Daoy (cell line): ENCODE data around the gene CAMK1G. TPM values are rescaled to one million over a fixed set of nuclear protein-coding genes. Genes with fewer than 3 reads are reported as not detected.
A peak's percentile ranks its signal among the peaks of the same experiment; 100 is the strongest.

Experiments
- DNase-seq: peaks from one replicate; pipeline ENCODE4 v3.0.0-alpha.2; 2015; ENCODE audit warnings: low read depth
- total RNA-seq: library from RNA; depleted of rRNA; stranded (reverse); fragments of >200 nt; shearing (Covaris generic); gene quantifications from 2 replicates; pipeline ENCODE4 v1.2.3, GENCODE V29; 2014

The CAMK1G gene
- total RNA-seq, 1 experiment from 2014 or later = not detected

DNA sequence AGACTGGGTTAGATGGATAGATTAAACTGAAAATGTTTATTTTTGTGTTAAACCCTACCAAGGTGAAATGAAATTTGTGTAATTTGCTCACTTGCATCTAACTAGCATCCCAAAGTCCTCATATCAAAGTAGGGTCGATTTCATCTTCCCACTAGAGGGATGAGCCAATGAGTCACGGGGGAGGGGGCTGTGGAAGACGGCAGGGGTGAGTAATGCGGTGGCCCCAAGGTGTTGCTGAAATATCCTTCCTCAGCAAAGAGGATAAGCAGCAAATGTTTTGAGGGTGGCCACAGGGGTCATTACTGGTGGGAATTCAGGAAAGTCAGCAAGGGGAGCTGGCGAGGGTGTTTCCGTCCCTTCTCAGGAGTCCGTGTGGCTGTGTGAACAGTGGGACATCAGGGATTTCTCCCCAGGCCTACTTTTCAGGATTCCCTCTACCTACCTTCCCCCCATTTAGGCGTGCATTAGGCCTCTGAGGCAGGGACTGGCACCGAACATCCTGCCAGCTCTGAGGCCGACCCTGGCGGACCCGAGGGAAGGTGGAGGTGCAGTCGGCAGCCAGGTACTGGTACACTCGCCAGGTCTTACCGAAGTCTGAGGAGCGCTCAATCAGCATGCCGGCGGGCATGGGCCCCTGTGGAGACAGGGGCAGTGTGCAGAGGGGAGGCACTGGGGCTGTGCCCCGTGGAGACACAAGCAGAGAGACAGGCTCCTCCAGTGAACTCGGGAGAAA lies 50.7 kb downstream of the CAMK1G start:
- no peak for DNase-seq

DNA sequence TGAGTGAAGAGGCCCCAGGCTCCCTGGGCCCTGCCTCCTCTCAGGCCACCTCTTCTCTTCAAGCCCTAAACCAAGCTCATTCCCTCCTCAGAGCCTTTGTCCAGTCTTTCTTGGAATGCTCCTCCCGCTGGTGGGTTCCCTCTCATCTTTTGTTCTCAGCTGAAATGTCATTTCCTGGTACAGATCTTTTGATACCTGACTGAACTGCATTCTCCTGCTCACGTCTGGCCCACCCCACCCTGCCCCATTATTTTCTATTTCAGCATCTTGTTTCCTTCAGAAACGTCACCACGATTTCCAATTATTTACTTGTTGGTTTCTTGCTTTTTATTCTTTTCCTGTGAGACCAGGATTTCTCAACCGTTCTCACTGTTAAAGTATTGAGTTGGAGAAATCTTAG lies 52.3 kb downstream of the CAMK1G start:
- DNase-seq = no peak

DNA sequence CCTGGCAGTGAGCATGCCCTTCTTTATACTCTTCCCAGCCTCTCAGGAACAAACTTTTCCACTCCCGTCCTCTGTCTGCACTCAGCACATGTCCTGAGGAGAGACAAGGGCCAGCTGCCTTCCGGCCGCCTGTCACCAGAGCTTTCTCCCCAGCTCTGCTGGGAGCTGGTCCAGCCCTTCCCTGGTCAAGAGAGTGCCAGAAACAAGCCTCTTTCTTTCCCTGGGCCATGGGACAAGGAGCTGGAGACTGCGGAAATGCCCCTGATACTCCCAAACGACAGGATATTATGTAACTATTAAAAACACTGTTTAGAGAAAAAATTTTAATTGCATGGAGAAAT lies 58.3 kb downstream of the CAMK1G start:
- no peak for DNase-seq

DNA sequence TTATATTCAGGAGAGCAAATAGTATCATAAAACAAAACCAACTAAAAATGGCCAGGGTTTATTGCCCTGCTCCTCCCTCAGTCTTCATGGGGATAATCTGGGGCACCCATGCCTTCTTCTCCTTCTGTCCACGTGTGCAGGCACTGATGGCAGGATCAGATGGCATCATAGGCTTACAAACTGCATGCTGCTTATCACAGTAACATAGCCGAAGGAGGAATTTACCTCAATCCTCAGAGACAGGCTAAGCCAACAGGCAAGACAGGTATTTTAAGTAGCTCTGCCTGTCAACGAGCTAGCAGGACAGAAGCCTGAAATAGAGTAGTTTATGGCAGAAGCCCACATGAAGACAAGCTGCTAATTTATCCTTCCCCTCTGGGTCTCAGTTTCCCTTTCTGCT lies 59.3 kb downstream of the CAMK1G start:
- DNase-seq = no peak

DNA sequence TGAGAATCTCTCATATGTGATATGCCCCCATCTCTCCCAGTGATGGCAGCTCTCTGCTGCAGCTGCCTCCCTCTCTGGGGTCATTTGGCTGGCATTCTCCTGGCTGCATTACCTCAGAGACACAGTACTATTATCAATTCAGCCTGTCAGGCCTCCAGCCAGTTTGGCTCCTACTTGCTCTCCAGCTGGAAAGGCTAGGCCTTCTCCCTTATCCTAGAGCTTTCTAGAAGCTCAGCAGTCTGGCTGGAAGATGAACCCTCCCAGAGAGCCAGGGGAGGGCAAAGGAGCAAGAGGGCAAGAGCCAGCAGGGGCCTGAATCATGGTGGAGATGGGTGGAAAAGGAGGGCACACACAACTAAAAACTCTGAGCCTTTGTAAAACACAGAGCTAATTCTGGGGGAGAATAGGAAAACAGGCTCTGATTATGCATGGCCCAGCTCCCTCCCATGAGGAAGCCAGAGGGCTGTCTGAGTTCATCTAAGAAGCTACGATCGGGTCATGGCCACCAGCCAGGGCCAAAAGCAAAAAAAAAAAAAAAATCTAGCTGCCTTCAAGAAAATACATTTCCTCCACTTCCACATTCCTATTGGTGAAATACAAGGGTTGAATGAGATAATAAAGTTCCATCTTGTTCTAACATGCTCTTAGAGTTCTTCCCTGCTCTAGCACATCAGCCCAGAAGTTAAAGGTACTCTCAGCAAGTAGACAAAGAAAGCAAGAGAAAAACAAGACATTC lies 59.9 kb downstream of the CAMK1G start:
- DNase-seq = no peak

DNA sequence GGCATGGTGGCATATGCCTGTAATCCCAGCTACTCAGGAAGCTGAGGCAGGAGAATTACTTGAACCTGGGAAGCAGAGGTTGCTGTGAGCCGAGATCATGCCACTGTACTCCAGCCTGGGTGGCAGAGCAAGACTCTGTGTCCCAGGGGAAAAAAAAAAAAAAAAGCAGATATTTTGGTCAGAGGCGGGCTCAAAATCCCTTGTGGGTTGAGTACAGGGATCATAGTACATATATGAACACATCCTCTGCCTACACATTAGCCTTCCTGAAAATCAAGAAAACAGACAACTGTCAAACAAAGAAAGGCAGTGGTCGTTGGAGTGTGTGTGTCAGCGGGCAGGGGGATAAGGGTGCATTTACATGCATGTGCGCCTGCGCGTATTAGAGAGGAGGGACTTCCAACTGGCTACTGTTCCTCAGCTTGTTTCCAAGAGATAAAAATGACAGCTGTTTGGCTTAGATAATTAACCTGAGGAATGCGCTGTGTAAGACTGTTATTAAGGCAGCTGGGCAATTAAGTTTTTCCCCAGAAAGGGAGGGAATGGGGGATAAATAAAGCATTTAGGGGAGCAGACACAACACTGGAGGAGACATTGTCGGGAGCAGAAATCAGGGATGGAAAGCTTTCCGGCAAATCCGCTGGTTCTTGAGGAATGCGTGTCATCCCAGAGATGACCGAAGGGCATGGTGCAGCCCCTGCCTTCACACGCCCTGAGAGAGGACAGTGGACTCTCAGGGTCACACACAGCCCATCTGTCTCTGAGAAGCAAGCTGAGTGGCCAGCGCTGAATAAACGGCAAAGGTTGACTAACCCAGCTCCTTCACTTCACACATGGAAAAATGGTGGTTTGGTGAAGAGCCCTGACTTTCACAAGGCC lies 62.3 kb downstream of the CAMK1G start:
- DNase-seq = no peak

DNA sequence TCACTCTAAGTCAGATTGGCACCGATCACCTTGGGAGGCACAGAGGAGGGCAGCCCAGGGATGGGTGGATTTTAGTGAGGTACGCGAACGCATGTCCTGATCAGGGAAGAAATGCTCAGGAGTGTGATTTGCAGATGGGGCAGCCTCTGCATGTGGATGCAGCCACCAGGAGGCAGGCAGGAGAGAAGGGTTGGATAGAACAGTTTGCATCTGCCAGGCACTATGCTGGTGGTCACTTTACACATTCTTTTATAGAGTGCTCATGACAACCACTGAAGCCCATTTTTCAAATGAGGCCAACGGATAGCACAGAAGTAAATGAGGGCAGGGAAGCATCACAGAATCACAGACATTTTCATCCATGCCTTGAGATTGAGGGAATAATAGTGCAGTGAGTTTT lies 63.0 kb downstream of the CAMK1G start:
- peak; percentile 78 for DNase-seq

DNA sequence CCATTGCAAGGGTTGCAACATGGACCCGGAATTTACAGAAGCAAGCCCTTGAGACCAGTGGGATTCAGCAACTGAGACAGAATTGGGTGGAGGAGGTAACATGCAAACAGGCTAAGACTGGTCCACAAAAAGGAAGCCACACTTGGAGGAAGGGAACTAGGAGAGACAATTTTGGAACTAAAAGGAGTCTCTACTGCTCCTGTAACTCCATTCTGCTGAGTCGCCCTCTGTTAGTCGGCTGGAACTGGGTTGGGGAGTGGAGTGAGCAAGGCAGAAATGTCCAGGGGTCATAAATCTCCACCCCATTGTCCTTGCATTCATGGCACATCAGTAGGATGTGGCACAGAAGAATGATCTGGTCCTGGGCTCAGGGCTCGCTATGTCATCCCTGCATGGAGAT lies 63.6 kb downstream of the CAMK1G start:
- no peak for DNase-seq

DNA sequence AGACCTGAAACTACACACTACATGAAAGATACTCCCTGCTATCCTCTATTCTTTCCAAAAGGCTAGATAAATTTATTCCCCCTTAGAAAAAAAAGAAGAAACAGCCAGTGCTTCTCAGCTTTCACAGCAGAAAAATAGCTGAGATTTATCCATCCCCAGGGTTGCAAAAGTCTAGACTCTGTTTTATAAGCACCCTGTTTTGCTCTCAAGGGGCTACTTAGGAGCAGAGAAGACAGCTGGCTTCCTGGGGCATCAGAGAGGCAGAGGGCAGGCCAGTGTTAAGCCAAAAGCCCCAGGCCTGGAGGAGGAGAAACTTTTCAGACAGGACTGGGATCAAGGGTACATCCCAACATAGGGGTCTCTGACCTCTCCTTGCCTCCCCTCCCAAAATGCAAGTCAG lies 64.8 kb downstream of the CAMK1G start:
- DNase-seq = no peak

DNA sequence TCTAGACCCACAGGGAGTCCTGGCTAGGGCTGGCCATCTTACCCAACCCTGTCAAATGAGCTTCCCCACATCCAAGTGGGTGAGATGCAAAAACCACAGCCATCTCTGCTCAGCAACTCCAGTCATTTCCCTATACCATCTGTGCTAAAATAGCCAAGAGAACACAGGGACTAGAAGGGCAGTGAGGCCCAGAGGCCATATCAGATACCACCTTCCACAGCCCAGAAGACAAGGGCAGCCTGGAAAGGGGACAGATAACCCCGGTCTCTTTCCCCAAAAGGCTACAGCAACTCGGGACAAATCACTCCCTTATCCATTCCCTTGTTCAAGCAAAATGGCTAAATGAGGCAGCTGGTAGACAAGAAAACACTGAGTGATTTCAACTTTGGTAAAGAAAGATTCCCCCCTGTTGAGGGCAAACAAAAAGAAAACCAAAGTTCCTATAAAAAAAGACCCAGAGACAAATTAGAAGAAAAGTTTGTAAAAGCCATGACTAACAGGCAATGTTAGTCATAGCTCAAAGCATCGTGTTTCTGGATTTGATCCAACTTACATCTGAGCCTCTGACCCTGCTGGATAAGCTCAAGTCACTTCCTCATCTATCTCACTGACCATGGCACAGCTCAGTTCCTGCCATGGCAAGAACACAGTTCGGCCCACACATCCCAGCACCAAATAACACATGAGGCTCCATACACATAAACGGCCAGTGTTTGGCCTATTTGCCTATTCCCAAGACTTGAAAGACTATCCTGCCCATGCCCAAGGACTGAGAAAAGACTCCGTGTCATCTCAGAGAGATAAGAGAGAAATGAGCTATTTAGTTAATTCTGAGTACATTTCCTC lies 65.6 kb downstream of the CAMK1G start:
- peak; percentile 90 for DNase-seq

DNA sequence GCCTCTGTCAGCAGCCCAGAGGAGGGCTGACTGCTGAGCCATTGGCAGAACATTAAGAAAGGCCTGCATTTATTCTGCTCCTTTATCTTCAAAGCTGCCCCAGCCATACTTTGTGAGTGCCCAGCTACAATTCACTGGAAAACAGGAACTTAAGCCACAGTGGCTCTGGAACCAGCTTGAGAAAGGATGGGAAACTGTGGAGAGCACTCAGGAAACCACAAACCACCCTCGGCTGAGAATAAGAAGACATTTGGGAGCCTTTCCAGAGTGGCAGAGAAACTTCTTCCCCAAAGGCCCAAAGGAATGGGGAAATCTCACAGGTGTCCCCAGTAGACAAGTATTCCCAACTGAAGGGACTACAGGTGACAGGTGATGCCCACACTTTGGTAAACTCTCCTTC lies 66.9 kb downstream of the CAMK1G start:
- DNase-seq = peak; percentile 64

DNA sequence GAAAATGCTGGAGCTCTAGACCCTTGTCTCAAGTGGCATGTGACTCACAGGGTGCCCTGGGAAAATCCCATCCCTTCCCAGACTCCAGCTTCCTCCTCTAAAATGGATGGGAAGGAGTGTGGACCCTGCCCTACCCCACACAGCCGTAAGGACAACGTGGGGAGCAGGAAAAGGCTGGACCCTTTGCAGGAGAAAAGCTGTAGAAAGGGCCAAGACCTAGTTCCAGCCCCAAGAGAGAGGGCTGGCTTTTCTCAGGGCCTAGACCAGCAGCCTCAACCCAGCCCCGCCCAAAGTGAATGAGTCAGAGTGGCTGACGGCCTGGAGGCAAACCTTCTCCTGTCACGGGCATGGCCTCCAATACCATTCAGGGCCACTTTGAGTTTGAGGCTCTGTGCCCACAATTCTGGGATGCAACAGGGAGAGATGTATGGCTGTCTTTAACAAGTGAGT lies 67.6 kb downstream of the CAMK1G start:
- DNase-seq = peak; percentile 94

DNA sequence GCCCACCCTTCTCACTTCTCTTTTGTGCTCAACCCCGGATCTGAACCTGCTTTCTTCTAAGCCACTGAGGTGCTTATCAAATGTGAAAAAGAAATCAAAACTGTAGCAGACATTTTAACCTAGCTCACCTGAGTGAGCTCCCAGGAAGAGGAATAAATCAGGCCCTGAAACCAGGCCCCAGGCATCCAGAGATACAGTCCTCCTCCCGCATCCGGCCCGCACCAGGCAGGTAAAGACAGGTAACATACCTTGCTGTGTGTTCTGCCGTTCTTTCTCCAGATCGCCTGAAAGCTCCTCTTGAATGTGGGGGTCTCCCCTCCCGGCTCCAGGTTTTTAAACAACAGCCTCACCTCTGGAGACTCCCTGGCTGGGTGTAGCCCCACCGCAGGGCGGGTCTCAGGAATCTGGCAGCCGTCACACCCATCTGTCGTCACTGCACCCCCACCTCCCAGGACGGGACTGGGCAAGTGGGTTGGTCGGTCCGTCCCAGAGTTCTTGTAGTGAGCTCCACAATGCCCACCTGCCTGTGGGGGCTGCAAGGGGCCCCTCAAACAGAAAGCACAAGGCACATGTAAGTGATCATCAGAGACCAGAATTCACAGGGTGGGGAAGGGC lies 68.7 kb downstream of the CAMK1G start, which contains the start of gene LAMB3:
Gene LAMB3, minus strand, starts transcription at position 305 of the 615 bp plus-strand sequence. CDS start 1,481 bp downstream, outside the sequence.
- no peak for DNase-seq

DNA sequence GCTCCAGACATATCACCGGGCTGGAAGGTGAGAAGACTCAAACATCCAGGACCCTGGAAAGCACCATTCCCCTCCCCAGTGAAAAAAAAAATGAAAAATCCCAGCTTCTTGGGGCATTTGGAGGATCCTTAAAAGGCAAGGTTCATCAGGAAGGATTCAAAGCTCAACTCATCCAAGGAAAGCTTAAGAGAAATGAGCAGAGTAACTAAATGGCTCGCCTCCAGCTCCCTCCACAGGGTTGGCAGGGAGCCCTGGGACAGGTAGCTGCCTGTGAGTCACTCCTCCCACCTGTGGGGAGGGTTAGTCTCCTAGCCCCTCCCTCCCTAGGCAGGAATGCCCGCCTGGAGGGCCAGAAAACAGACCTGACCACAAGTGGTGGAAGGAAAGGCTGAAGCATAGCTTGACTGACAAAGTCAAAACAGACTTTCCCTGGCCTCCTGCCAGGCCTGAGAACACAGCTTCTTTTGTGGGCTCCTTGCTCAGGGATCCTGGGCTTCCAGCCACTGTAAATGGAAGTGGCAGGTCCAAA lies 69.4 kb downstream of the CAMK1G start:
- peak; percentile 88 for DNase-seq

DNA sequence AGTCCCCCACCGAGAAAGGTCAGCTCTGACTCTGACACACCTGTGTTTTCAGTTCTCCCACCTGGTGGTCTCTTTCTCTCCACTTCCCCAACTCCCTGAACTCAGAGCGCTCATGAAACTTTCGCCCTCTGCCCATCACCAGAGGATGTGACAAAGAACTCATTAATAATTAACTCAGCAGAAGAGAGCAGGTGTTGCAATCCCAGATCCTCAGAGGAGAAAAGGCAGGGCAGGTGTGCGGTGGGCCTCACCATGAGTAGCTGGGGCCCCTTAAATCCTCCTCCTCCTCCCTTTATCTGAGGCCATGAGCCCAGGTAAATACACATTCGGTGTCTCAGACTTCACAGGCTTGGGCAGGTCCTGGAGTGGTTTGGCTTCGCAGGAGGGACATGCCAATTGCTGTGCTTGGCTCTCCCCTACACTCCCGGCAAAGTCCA lies 70.4 kb downstream of the CAMK1G start:
- DNase-seq = no peak

DNA sequence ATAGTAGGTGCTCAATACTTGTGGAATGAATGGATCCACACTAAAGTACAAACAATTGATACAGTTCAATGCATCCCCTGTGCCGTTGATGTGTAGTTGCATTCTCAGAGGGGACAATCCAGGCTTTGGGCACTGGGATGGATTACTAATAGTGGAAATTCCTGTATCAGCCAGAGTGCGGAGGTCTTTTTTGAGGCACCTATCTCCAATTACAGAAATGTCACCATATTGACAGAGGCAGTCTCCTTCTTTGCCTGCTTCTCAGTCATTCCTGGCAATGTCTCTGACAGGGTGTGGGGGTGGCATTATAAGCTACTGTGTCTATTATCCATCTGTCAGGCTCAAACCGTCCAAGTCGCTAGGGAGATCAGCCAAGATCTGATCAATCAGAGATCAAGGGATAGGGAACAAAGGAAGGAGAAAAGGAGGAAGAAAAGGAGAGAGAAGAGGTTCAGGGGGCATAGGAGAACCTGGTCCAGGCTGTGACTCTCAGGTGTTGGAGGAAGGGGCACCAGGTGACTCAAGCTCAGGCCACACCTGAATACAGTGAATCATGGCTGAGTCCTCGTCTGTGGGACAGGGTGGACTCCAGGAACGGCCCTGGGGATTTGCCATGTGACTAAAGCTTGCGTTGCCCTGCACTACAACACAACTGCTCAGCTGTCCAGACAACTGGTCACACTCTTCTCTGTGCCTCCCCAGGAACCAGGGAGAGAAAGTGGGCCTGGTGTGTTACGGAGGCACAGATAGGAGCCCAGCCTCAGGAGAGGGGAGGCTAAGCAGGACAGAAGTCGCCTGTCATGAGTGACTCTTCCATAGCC lies 72.1 kb downstream of the CAMK1G start:
- no peak for DNase-seq

DNA sequence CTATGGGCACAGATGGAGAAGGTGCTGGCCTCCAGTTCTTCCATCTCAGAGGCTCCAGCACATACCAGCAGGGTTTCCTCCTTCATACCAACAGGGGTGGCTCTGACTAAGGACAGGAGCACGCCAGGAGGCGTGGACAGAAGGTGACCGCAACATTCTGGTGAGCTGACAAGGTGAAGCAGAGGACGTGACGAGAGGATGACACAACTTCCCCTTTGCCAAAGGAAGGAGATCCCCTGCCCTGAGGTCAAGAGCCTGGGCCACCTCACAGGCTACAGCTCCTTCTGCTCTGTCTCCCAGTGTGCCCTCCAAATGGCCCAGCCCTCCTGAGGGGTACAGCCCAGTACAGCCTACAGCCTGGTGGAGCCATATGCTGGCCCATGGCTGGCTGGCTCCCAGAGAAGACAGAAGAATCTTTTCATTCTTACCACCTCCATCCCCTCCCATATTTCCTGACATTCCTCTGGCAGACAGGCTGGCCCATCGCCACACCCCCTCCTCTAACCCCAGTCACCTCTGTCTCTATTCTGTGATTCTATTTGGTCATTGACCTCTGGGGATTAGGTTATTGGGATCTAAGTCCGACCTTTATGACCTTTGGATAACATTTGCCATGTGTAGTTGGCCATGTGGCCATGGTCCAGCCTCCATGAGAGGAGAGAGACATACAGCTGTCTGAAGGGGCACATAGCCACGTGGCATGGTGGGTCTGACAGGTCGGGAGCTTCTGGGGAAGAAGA lies 73.8 kb downstream of the CAMK1G start:
- peak; percentile 47 for DNase-seq

DNA sequence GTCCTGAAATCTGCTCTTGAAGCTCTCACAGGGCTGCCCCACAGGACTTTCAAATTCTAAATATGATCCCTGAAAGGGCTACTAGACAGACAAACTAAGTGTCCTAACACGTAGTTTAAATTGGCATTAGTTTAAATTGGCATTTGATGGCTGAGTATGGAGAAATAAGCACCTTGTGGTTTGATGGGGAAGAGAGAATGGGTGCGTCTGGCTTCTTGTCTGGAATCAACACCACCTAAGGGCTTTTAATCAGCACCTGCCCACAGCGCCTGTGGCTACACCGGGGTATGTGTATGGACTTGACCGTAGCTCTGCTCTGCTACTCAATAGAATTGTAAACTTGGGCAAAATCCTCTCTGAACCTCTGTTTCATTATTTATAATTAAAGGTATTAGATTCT lies 74.4 kb downstream of the CAMK1G start:
- no peak for DNase-seq

DNA sequence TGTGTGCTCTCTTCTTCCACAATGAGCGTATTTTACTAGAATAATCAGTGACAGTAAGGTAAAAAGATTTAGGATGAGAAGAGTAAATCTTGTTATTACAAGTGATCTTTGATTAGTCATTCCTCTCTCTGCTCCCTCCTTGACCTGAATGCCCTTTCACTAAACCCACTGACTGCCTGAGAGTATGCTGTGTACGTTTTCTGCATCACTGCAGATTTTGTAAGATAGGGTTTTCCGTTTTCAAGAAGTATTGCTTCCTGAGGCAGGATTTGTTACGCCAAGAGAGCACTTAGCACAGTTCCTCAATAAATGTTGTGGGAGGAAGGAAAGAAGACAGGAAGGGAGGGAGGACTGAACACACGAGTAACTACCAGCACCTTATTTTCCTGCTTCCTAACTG lies 76.4 kb downstream of the CAMK1G start:
- no peak for DNase-seq
